ENCODE measurements around the gene TMEM179. TPM values are rescaled to one million over a fixed set of nuclear protein-coding genes. Genes with fewer than 3 reads are reported as not detected.
"Not testable (repeated sequence)": the region's sequence is repeated elsewhere in the genome, so short reads cannot be mapped to it uniquely, and the experiment has no call there.

The TMEM179 gene
- total RNA-seq, 1 donor: not detected

DNA sequence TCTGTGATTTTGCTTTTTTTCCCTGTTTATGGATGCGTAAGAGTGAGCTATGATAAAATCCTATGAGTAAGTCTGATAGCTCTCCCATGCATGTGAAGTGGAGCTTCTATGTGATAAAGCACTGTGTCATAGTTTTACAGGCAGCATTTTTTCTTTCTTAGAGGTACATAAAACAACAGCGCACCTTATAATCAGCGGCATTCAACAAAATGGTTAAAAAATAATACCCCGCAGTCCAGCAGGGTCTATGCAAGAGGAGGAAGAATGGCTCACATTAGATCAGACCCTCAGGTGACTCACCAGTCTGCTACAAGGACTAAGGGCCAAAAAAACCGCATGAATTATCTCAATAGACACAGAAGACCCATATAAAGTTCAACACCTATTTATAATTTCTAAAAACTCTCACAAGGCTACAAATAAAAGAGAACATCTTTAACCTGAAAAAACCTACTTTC, 33.0 kb upstream of the TMEM179 start:
- no peak overlapping the region for H3K4me3 ChIP-seq (ENCODE audit: low read depth, low read length)
- no peak for TF ChIP-seq CTCF (IDR thresholded peaks at IDR 0.05; ENCODE audit: insufficient read depth, low read depth, low read length)
- DNase-seq (ENCODE audit: low read depth): no peak

DNA sequence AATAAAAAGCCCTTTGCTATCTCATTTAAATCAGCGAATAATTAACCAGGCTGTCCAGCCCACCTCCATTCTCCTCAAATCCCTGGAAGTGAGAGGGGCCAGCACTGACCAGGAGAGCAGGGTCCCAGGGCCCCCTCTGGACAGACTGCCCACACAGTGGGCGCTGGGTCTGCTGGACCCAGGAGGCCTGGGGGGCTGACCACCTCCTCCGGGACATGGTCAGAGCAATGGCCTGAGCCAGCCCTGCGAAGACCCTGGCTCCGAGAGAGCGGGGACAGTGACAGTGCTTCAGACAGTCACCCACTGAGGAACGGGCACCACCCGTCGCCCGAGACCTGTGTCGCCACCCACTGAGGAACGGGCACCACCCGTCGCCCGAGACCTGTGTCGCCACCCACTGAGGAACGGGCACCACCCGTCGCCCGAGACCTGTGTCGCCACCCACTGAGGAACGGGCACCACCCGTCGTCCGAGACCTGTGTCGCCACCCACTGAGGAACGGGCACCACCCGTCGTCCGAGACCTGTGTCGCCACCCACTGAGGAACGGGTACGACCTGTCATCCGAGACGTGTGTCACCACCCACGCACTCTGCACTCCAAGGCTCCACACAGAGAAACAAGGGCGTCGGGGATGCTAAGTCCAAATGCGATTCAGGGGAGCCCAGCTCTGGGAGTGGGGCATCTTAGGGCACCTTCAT, 32.4 kb upstream of the TMEM179 start:
- not testable (repeated sequence) for DNase-seq (ENCODE audit: low read depth); H3K4me3 ChIP-seq (ENCODE audit: low read depth, low read length)

DNA sequence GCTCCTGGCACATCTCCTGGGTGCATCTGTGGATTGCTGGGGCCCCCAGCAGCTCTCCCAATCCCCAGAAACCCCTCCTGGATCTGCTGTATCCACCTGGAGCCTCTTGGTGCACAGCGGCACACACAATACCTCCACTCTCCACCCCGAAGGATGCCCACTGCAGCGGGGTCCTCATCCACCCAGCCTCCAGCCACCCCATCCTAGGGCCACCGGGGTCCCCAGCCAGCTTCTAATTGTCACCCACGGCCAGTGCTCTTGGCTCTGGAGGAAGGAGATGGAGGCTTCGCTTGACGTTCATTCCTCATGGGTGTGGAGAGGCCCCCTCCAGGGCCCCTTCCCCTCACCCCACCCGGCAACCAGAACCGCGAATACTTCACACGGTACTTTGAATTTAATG, 31.6 kb upstream of the TMEM179 start:
- H3K4me3 ChIP-seq (ENCODE audit: low read depth, low read length): no peak overlapping the region
- no peak for DNase-seq (ENCODE audit: low read depth)
- no peak for TF ChIP-seq CTCF (IDR thresholded peaks at IDR 0.05; ENCODE audit: insufficient read depth, low read depth, low read length)

- no peak overlapping the region for H3K4me3 ChIP-seq (ENCODE audit: low read depth, low read length)
- no peak for TF ChIP-seq CTCF (IDR thresholded peaks at IDR 0.05; ENCODE audit: insufficient read depth, low read depth, low read length)
- no peak for DNase-seq (ENCODE audit: low read depth)
Observed at GRCh38 chr14:104635717-104636116, 31.1 kb upstream of the TMEM179 start.

DNA sequence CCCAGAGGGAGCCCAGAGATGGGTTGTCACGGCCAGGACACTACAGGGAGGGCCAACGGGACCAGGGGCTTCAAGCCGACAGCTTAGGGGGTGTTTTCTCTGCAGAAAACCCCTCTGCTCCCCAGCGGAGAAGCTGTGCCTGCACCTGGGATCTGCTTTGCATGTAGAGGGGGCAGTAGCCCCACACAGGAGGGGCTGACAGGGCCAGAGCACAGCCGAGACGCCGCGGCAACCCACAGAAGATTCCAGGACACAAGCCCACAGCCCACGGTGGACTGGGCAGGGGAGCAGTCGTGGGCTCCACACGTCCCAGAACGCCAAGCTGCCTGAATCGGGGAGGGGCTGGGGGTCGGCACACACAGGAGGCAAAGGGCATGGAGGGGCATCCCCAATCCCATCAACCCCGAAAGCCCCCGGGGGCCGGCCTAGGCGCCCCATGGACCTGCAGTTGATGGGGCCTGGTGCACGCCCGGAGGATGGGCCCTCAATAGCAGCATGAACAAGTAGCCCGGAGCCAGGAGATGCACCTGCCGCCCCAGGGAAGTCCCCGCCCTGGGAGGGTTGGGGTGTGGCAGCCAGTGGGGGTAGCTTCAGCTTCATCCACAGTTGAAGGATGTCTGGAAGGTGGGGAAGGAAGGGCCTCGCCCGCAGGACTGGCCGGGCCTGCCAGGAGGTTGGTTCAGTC, 30.5 kb upstream of the TMEM179 start:
- no peak for DNase-seq (ENCODE audit: low read depth)
- H3K4me3 ChIP-seq (ENCODE audit: low read depth, low read length): no peak overlapping the region
- TF ChIP-seq CTCF (IDR thresholded peaks at IDR 0.05; ENCODE audit: insufficient read depth, low read depth, low read length): no peak

- no peak for TF ChIP-seq CTCF (IDR thresholded peaks at IDR 0.05; ENCODE audit: insufficient read depth, low read depth, low read length)
- H3K4me3 ChIP-seq (ENCODE audit: low read depth, low read length): no peak overlapping the region
- DNase-seq (ENCODE audit: low read depth): no peak
Observed at GRCh38 chr14:104634138-104634760, 29.7 kb upstream of the TMEM179 start.
